Dermis blood vessel endothelial cell (primary cell): ENCODE results near the gene MYO1F. TPM values are rescaled to one million over a fixed set of nuclear protein-coding genes. Genes with fewer than 3 reads are reported as not detected.

Experiments used
- DNase-seq: peaks from one replicate; pipeline ENCODE4 v3.0.0; 2010
- total RNA-seq: library from RNA; depleted of rRNA; stranded (reverse); fragments of >200 nt; gene quantifications from 2 replicates; pipeline ENCODE4 v1.2.3, GENCODE V29; 2014

The MYO1F gene
- total RNA-seq, 1 donor from 2014 or later = 0.34 TPM

GRCh38 chr19:8489561-8490394, 87.5 kb downstream of the MYO1F start:
- no peak for DNase-seq

- no peak for DNase-seq
These were observed 88.9 kb downstream of the MYO1F start for GRCh38 chr19:8488365-8488764.

DNA sequence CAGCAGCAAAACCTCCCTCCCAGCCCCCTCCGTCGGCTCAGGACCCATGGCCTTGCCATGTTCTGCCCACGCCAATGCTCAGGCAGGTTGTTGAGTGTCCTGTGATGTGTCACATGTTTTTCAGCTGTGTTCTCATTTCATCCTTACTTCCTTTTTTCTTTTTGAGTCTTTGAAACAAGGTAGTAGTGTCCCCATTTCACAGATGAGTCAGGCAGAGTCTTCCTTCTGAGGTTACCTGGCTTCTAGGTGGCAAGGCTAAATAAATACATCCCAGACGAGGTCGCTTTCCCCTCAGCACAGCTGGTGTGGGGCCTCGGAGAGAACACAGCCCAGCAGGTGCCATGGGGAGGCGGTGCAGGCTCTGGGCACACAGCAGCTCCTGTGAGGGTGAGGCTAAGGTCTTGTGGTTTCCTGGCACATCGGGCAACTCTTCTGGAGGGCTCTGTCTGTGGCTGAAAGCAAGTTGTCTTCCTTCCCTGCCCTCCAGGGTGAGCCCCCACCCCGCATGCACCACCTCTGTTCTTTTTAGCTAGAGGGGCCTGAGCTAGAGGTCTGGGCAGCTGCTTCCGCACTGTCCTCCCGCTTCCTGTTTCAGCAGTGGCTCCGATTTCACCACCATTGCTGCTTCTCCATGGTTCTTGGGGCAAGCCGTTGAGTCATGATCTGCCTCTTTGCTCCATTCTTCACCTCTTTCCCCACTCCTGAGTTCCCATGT, 89.9 kb downstream of the MYO1F start:
- DNase-seq = no peak

- DNase-seq = no peak
These were observed 90.5 kb downstream of the MYO1F start for GRCh38 chr19:8486661-8487136.

GRCh38 chr19:8485561-8486371, 91.5 kb downstream of the MYO1F start:
- DNase-seq = no peak

DNA sequence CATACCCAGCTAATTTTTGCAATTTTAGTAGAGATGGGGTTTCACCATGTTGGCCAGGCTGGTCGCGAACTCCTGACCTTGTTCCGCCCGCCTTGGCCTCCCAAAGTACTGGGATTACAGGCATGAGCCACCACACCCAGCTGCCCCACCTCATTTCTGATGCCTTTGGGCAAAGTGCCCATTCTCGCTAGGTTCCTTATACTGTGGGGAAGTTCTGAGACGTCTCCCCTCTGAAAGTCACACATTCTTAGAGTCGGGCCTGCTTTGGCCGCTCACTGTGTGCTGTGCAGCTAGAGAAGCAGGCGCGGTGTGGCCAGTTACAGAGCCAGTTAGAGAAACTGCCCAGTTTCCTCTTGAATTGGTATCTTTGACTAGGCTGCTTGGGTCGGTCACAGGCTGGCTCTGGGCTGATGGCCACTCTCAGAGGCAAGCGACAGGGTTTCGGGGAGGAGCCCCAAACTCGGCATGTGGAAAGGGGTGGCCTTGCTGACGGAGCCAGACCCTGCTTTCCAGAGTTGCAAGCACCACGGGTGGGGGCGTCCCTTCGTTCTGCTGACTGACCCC, 92.8 kb downstream of the MYO1F start:
- no peak for DNase-seq

GRCh38 chr19:8483165-8483564, 94.1 kb downstream of the MYO1F start:
- DNase-seq = no peak

DNA sequence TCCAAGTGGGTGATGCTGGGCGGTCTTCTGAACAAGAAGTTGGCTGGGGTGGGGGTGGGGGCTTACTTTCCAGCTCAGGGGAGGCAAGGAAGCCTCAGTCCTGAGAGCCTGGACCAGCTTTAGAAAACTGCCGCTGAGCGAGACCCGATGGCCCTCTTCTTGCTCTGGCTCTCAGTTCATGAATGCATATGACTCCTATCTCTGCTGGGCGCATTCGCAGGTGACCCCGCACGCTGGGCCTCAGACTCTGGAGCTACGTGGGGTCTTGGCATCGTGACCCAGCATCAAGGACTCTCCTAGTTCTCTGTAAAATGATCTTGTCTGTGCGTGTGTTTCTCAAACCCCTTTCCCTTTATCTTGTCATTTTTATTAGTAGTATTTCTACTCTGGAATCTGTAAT, 94.5 kb downstream of the MYO1F start:
- no peak for DNase-seq

DNA sequence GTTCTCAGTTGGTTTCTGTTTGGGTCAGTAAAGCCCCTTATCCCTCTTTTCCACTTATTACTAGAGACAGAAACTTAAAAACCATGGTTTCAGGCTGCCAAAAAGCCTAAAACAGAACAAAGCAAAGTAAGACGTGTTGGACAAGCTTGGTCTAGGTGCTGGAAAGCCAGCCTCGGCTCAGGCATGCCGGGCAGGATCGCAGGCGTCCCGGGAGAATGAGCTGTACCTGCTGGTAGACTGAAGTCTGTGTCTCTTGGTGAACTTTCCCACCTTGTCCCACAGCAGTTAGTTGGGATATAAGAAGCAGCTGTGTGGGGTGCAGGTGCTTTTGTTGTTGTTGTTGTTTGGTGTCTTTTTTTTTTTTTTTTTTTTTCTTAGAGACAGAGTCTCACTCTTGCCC, 95.6 kb downstream of the MYO1F start:
- no peak for DNase-seq

DNA sequence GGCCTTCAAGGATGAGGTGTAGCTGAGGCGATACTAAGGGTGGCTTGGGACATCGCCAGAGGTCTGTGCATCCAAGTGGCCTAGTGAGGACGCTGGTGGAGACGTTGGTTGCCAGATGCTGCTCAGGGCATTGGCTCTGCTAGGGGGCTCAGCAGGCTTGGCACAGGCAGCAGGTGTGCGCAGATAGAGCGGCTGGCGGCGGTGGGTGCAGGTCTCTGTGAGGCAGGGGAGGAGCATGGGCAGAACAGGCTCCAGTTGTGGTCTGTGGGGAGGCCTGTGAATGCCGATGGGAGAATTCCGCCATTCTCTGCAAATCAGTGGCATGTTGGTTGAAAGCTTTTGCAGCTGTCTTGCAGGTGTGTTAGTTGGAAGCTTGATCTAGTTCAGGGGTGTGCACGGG, 96.0 kb downstream of the MYO1F start:
- DNase-seq = no peak

DNA sequence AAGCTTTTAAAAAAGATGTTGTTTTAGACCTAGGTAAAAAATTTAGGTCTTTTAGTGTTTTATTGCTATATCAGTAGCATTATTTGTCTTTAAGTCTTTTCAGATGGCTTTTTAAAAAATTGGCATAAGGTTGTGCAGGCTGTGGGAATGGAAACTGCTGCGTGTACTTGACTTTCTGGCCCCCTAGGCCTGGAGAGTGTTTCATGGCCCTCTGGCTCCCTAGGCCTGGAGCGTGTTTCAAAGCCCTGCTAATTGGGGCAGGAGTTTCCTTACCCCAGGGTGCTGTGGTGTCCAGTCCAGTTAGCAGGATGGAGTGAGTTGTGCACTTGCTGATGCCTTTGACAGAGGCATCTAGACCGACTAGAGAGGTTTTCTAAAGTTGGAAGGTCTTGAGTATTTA, 98.6 kb downstream of the MYO1F start:
- no peak for DNase-seq

DNA sequence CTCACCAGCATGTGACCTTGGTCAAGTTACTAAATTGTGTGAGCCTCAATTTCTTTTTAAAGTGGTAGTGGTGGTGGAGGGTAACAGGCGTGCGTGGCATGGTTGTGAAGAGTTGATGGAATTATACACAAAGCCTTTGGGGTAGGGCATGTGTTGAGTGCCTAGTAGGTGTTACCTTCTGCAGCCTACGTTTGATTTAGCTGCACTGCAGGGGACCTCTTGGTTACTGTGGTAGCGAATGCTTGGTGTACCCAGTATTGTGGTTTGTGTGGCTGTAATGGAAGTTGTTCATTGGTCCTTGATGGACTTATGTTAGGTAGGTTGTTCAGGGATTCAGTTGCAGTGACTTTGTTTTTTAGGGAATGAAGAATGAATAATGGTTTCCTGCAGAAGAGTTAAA, 99.4 kb downstream of the MYO1F start:
- no peak for DNase-seq

GRCh38 chr19:8476524-8476923, 100.7 kb downstream of the MYO1F start:
- DNase-seq = no peak

- no peak for DNase-seq
These were observed 102.2 kb downstream of the MYO1F start for GRCh38 chr19:8475005-8475404.

GRCh38 chr19:8473648-8474476, 103.4 kb downstream of the MYO1F start:
- DNase-seq = no peak

Other genes starting within 250 kb of the MYO1F start
- gene KANK3, start 234.2 kb downstream of the MYO1F start, total RNA-seq = 156 and 179 TPM in 2 replicates
- 4.3 and 8.7 TPM in 2 replicates for gene ANGPTL4, start 213.3 kb downstream of the MYO1F start, total RNA-seq
- 34.5 and 124 TPM in 2 replicates for gene RAB11B, start 187.1 kb downstream of the MYO1F start, total RNA-seq
- 165 and 247 TPM in 2 replicates for gene MARCHF2, start 164.1 kb downstream of the MYO1F start, total RNA-seq
- 58.7 and 126 TPM in 2 replicates for gene HNRNPM, start 132.5 kb downstream of the MYO1F start, total RNA-seq
- not detected in 2 replicates for gene PRAM1, start 74.8 kb downstream of the MYO1F start, total RNA-seq
- gene ZNF414, start 63.3 kb downstream of the MYO1F start, total RNA-seq = 2.0 and 8.6 TPM in 2 replicates
- gene ADAMTS10, start 33.3 kb upstream of the MYO1F start, total RNA-seq = 4.8 and 13.8 TPM in 2 replicates
- not detected in 2 replicates for gene NFILZ, start 53.2 kb upstream of the MYO1F start, total RNA-seq
- gene ACTL9, start 121.4 kb upstream of the MYO1F start, total RNA-seq = not detected in 2 replicates
- gene OR2Z1, start 144.2 kb upstream of the MYO1F start, total RNA-seq = not detected in 2 replicates